Progenitor cell of endocrine pancreas (in vitro differentiated cells): ENCODE data around the gene GABRB3. TPM values are rescaled to one million over a fixed set of nuclear protein-coding genes. Genes with fewer than 3 reads are reported as not detected.

Experiments used
- DNase-seq: peaks from one replicate; pipeline ENCODE4 v3.0.0; 2021; ENCODE audit warnings: low spot score; ENCODE audit not compliant: unreplicated experiment
- H3K27ac Mint-ChIP-seq: 2 replicates; pipeline ENCODE4 v1.8.0; 2021; ENCODE audit warnings: mild to moderate bottlenecking, moderate library complexity, mixed read lengths
- H3K27me3 Mint-ChIP-seq: 2 replicates; pipeline ENCODE4 v1.8.0; 2021; ENCODE audit warnings: mixed read lengths
- H3K36me3 Mint-ChIP-seq: 2 replicates; pipeline ENCODE4 v1.8.0; 2022; ENCODE audit warnings: mixed read lengths; ENCODE audit not compliant: insufficient read depth
- H3K4me1 Mint-ChIP-seq: 2 replicates; pipeline ENCODE4 v1.8.0; 2021; ENCODE audit warnings: low read depth, mixed read lengths
- H3K4me3 Mint-ChIP-seq: 2 replicates; pipeline ENCODE4 v1.8.0; 2021; ENCODE audit warnings: low read depth, mild to moderate bottlenecking, moderate library complexity, mixed read lengths
- H3K9me3 Mint-ChIP-seq: 2 replicates; pipeline ENCODE4 v1.8.0; 2021; ENCODE audit warnings: low read depth, mixed read lengths
- CTCF ChIP-seq: fragments of 200-600 bp; sonication (generic); IDR thresholded peaks from one replicate; pipeline ENCODE4 v1.5.0; 2021; ENCODE audit warnings: antibody characterized with exemption, mild to moderate bottlenecking; ENCODE audit not compliant: unreplicated experiment
- total RNA-seq: library from RNA; stranded (reverse); gene quantifications from 2 replicates; pipeline ENCODE4 v1.2.1, GENCODE V29; 2021

The GABRB3 gene
- total RNA-seq, 1 donor from 2014 or later: 20.9 TPM

GRCh38 chr15:26673445-26673844 is 99.4 kb downstream of the GABRB3 start:
- peaks cover 2% of the 10 kb centered on the region for H3K4me1 Mint-ChIP-seq

DNA sequence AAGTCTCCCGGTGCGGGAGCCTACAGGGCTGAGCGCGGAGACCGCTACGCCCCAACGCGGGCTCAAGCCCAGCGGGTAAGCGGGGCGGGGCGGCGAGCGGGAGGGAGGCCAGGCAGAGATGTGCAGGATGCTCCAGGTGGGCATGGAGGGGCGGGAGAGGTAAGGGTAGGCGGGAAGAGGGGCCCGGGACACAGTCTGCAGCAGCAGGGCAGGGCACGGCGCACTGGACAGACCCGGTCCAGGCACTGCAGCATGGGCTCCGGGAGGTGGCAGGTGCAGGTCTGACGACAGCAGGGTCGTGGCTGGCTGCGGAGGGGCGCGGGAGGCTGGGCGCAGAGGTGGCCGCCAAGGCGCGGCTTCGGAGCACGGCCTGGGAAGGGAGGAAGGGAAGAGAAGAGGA is 102.8 kb downstream of the GABRB3 start:
- Mint-ChIP-seq H3K4me1 (no peaks in the 10 kb centered on the region), H3K9me3 (no peaks in the 10 kb centered on the region), H3K27ac (no peak overlapping the region), H3K36me3 (no peaks in the 10 kb centered on the region), H3K4me3 (no peak overlapping the region), H3K27me3 (no peaks in the 10 kb centered on the region)
- TF ChIP-seq CTCF: no peak
- DNase-seq: no peak

More at GRCh38 chr15:26673445-26673844, 99.4 kb downstream of the GABRB3 start:
- H3K4me3 Mint-ChIP-seq: no peak overlapping the region
- H3K9me3 Mint-ChIP-seq: no peaks in the 10 kb centered on the region
- no peaks in the 10 kb centered on the region for H3K36me3 Mint-ChIP-seq
- H3K27me3 Mint-ChIP-seq: peaks cover 3% of the 10 kb centered on the region
- H3K27ac Mint-ChIP-seq: no peak overlapping the region
- TF ChIP-seq CTCF: no peak
- no peak for DNase-seq

DNA sequence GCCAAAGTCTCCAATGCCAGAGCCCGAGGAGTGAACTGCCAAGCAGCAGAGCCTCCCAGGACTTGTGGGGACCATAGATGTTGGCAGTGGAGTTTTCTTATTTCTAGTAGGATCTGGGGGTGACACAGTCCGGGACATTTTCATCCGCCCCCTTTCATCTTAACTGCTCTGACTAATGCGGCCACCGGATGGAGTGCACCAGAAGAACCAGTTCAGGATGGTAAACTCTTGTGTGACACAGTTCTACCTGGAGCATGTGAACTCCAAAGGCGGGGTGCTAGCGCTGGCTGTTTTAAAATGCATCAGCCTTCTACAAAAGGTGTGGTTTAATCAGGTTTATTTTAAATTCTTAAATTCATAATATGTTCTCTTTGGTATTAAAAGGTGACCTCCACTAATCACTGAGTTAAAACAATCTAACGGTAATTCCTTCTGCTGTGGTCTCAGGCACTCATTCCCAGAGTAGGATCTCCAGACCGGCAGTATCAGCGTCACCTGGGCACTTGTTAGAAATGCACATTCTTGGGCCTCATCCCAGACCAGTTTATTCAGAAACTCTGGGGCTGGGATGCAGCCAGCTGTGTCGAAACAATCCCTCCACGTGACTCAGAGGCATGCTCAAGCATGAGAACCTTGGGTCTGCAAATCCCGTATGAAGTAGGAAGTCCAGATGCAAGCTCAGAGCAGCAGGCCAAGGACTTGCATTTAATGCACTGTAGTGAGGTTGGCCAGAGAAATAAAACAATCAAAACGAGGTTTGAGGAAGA is 105.5 kb downstream of the GABRB3 start:
- Mint-ChIP-seq H3K27me3 (no peaks in the 10 kb centered on the region), H3K9me3 (no peaks in the 10 kb centered on the region), H3K27ac (no peak overlapping the region), H3K4me3 (no peak overlapping the region), H3K36me3 (no peaks in the 10 kb centered on the region), H3K4me1 (no peaks in the 10 kb centered on the region)
- TF ChIP-seq CTCF: no peak
- no peak for DNase-seq

GRCh38 chr15:26665957-26666791 is 106.7 kb downstream of the GABRB3 start:
- H3K4me1 Mint-ChIP-seq: no peaks in the 10 kb centered on the region
- H3K27ac Mint-ChIP-seq: no peak overlapping the region
- H3K27me3 Mint-ChIP-seq: no peaks in the 10 kb centered on the region
- TF ChIP-seq CTCF: peak; percentile 36
- no peak overlapping the region for H3K4me3 Mint-ChIP-seq
- no peaks in the 10 kb centered on the region for H3K9me3 Mint-ChIP-seq
- no peak for DNase-seq
- no peaks in the 10 kb centered on the region for H3K36me3 Mint-ChIP-seq

DNA sequence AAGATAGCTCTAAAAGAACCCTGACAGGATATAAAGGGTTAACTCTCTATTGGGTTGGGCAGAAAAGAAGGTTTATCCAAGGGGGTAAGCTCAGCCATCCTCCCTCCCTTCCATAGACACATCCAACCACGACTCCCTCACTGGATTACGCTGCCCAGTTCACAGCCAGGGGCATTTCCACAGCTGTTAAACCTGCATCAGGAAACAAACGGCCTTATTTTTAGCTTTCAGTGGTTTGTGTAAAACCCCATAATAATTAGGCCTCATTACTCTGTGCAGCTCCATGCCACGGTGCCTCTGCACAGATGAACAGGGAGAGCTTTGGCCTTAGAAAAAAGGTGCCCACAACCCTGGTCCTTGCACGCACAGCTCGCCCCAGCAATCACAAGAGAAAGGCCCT is 110.6 kb downstream of the GABRB3 start:
- Mint-ChIP-seq H3K27me3 (no peaks in the 10 kb centered on the region), H3K9me3 (no peaks in the 10 kb centered on the region), H3K4me1 (no peaks in the 10 kb centered on the region), H3K36me3 (no peaks in the 10 kb centered on the region), H3K27ac (no peak overlapping the region), H3K4me3 (no peak overlapping the region)
- no peak for DNase-seq
- no peak for TF ChIP-seq CTCF
